IgD-negative memory B cell (primary cell): ENCODE measurements around the gene CENPP. TPM values are rescaled to one million over a fixed set of nuclear protein-coding genes. Genes with fewer than 3 reads are reported as not detected.

Experiments
- H3K27ac Mint-ChIP-seq, 3 donors: one replicate each; pipeline ENCODE4 v1.8.0; 2020 to 2022; ENCODE audit warnings: mild to moderate bottlenecking in 3 of 3, mixed read lengths in 3 of 3, moderate library complexity in 1 of 3
- H3K27me3 Mint-ChIP-seq: one replicate; pipeline ENCODE4 v1.8.0; 2021; ENCODE audit warnings: mixed read lengths
- H3K36me3 Mint-ChIP-seq: one replicate; pipeline ENCODE4 v1.8.0; 2020; ENCODE audit warnings: mild to moderate bottlenecking, mixed read lengths
- H3K4me1 Mint-ChIP-seq, 3 donors: one replicate each; pipeline ENCODE4 v1.8.0; 2020 to 2022; ENCODE audit warnings: mixed read lengths in 3 of 3, mild to moderate bottlenecking in 1 of 3
- H3K4me3 Mint-ChIP-seq, 4 donors: one replicate each; pipeline ENCODE4 v1.8.0; 2020 to 2022; ENCODE audit warnings: mild to moderate bottlenecking in 4 of 4, mixed read lengths in 4 of 4, moderate library complexity in 3 of 4
- H3K9me3 Mint-ChIP-seq, 3 donors: one replicate each; pipeline ENCODE4 v1.8.0; 2020 to 2021; ENCODE audit warnings: mixed read lengths in 3 of 3, mild to moderate bottlenecking in 1 of 3
- polyA plus RNA-seq: library from polyadenylated mRNA; unstranded; fragments of 300-500 nt; fragmentation: Illumina TruSeq; gene quantifications from one replicate; pipeline ENCODE4 v1.2.3, GENCODE V29; 2021

Gene CENPP
- polyA plus RNA-seq, 1 donor from 2014 or later = 1.9 TPM

- Mint-ChIP-seq H3K27me3 (no peaks in the 10 kb centered on the region), H3K4me3 (peak overlapping the region in 2 of 4 donors; percentile 58 to 65), H3K4me1 (peaks cover 33 to 42% (median 38%) of the 10 kb centered on the region in 3 donors), H3K36me3 (peaks cover 4% of the 10 kb centered on the region), H3K27ac (peak overlapping the region; percentile 4 to 59 (median 43)), H3K9me3 (no peaks in the 10 kb centered on the region)
Measured at GRCh38 chr9:92297611-92298010, 28.1 kb upstream of the CENPP start.

- H3K36me3 Mint-ChIP-seq = peaks cover 4% of the 10 kb centered on the region
- H3K9me3 Mint-ChIP-seq = no peaks in the 10 kb centered on the region
- H3K4me1 Mint-ChIP-seq = peaks cover 28 to 37% (median 34%) of the 10 kb centered on the region in 3 donors
Measured at GRCh38 chr9:92298036-92298435, 27.7 kb upstream of the CENPP start.

GRCh38 chr9:92299116-92299515 lies 26.6 kb upstream of the CENPP start:
- Mint-ChIP-seq H3K27me3 (no peaks in the 10 kb centered on the region), H3K9me3 (no peaks in the 10 kb centered on the region), H3K4me1 (peaks cover 19 to 32% (median 27%) of the 10 kb centered on the region in 3 donors), H3K4me3 (peak overlapping the region in 3 of 4 donors; percentile 11 to 87 (median 24)), H3K36me3 (peaks cover 4% of the 10 kb centered on the region), H3K27ac (peak overlapping the region in 2 of 3 donors; percentile 52 to 83)

More at GRCh38 chr9:92298036-92298435, 27.7 kb upstream of the CENPP start:
- Mint-ChIP-seq H3K27ac (peak overlapping the region; percentile 43 to 73 (median 59)), H3K27me3 (no peaks in the 10 kb centered on the region), H3K4me3 (peak overlapping the region in 1 of 4 donors; percentile 58)

GRCh38 chr9:92300936-92301335 lies 24.8 kb upstream of the CENPP start:
- no peaks in the 10 kb centered on the region for H3K9me3 Mint-ChIP-seq
- no peaks in the 10 kb centered on the region for H3K27me3 Mint-ChIP-seq
- no peak overlapping the region for H3K4me3 Mint-ChIP-seq
- H3K27ac Mint-ChIP-seq = no peak overlapping the region
- H3K36me3 Mint-ChIP-seq = peaks cover 4% of the 10 kb centered on the region
- H3K4me1 Mint-ChIP-seq = peaks cover 13 to 19% (median 19%) of the 10 kb centered on the region in 3 donors

GRCh38 chr9:92308893-92309292 lies 16.9 kb upstream of the CENPP start:
- peaks cover 9 to 19% (median 12%) of the 10 kb centered on the region in 3 donors for H3K4me1 Mint-ChIP-seq
- peaks cover 4% of the 10 kb centered on the region for H3K36me3 Mint-ChIP-seq
- no peaks in the 10 kb centered on the region for H3K9me3 Mint-ChIP-seq
- H3K27me3 Mint-ChIP-seq = no peaks in the 10 kb centered on the region
- H3K4me3 Mint-ChIP-seq = no peak overlapping the region
- H3K27ac Mint-ChIP-seq = peak overlapping the region in 1 of 3 donors; percentile 16

GRCh38 chr9:92310562-92310961 lies 15.2 kb upstream of the CENPP start:
- Mint-ChIP-seq H3K27ac (no peak overlapping the region), H3K4me1 (peaks cover 12 to 22% (median 14%) of the 10 kb centered on the region in 3 donors), H3K36me3 (peaks cover 4% of the 10 kb centered on the region), H3K4me3 (no peak overlapping the region), H3K27me3 (no peaks in the 10 kb centered on the region), H3K9me3 (no peaks in the 10 kb centered on the region)

GRCh38 chr9:92312887-92313623 lies 12.7 kb upstream of the CENPP start:
- peaks cover 12 to 22% (median 14%) of the 10 kb centered on the region in 3 donors for H3K4me1 Mint-ChIP-seq
- H3K36me3 Mint-ChIP-seq = peaks cover 6% of the 10 kb centered on the region
- H3K9me3 Mint-ChIP-seq = no peaks in the 10 kb centered on the region
- H3K4me3 Mint-ChIP-seq = no peak overlapping the region
- no peak overlapping the region for H3K27ac Mint-ChIP-seq
- no peaks in the 10 kb centered on the region for H3K27me3 Mint-ChIP-seq

GRCh38 chr9:92313624-92314012 lies 12.1 kb upstream of the CENPP start:
- Mint-ChIP-seq H3K27me3 (no peaks in the 10 kb centered on the region), H3K4me3 (no peak overlapping the region), H3K36me3 (peaks cover 9% of the 10 kb centered on the region), H3K4me1 (peaks cover 12 to 22% (median 14%) of the 10 kb centered on the region in 3 donors), H3K9me3 (no peaks in the 10 kb centered on the region), H3K27ac (no peak overlapping the region)

- Mint-ChIP-seq H3K36me3 (peaks cover 9% of the 10 kb centered on the region), H3K27ac (no peak overlapping the region), H3K4me1 (peaks cover 9 to 21% (median 9%) of the 10 kb centered on the region in 3 donors), H3K9me3 (no peaks in the 10 kb centered on the region), H3K4me3 (no peak overlapping the region), H3K27me3 (no peaks in the 10 kb centered on the region)
Measured at GRCh38 chr9:92315456-92315855, 10.3 kb upstream of the CENPP start.

- Mint-ChIP-seq H3K27me3 (no peaks in the 10 kb centered on the region), H3K27ac (peak overlapping the region in 2 of 3 donors; percentile 90 to 99), H3K9me3 (no peaks in the 10 kb centered on the region), H3K36me3 (peaks cover 2% of the 10 kb centered on the region), H3K4me3 (peak overlapping the region; percentile 96 to 100 (median 99)), H3K4me1 (peaks cover 16 to 23% (median 18%) of the 10 kb centered on the region in 3 donors)
Measured at GRCh38 chr9:92324431-92324830, 1.3 kb upstream of the CENPP start.

GRCh38 chr9:92324889-92325268 lies 874 bp upstream of the CENPP start:
- H3K27ac Mint-ChIP-seq = peak overlapping the region; percentile 90 to 99 (median 99)
- H3K4me1 Mint-ChIP-seq = peaks cover 16 to 23% (median 18%) of the 10 kb centered on the region in 3 donors

GRCh38 chr9:92325991-92326500 lies 293 bp downstream of the CENPP start:
- H3K27ac Mint-ChIP-seq = peak overlapping the region; percentile 90 to 99 (median 99)
- peaks cover 16 to 23% (median 18%) of the 10 kb centered on the region in 3 donors for H3K4me1 Mint-ChIP-seq
- peak overlapping the region; percentile 96 to 100 (median 99) for H3K4me3 Mint-ChIP-seq
- no peaks in the 10 kb centered on the region for H3K36me3 Mint-ChIP-seq
- H3K27me3 Mint-ChIP-seq = no peaks in the 10 kb centered on the region
- H3K9me3 Mint-ChIP-seq = no peaks in the 10 kb centered on the region

More at GRCh38 chr9:92324889-92325268, 874 bp upstream of the CENPP start:
- H3K4me3 Mint-ChIP-seq = peak overlapping the region; percentile 96 to 100 (median 99)
- no peaks in the 10 kb centered on the region for H3K27me3 Mint-ChIP-seq
- H3K36me3 Mint-ChIP-seq = peaks cover under 1% of the 10 kb centered on the region
- H3K9me3 Mint-ChIP-seq = no peaks in the 10 kb centered on the region

- Mint-ChIP-seq H3K9me3 (no peaks in the 10 kb centered on the region), H3K27me3 (no peaks in the 10 kb centered on the region), H3K36me3 (no peaks in the 10 kb centered on the region), H3K4me3 (peak overlapping the region; percentile 58 to 99 (median 98)), H3K27ac (peak overlapping the region in 1 of 3 donors; percentile 90), H3K4me1 (peaks cover 16 to 22% (median 18%) of the 10 kb centered on the region in 3 donors)
Measured at GRCh38 chr9:92327283-92327850, 1.6 kb downstream of the CENPP start.

GRCh38 chr9:92328225-92328624 lies 2.5 kb downstream of the CENPP start:
- Mint-ChIP-seq H3K27me3 (no peaks in the 10 kb centered on the region), H3K27ac (peak overlapping the region in 1 of 3 donors; percentile 90), H3K9me3 (no peaks in the 10 kb centered on the region), H3K36me3 (no peaks in the 10 kb centered on the region), H3K4me3 (peak overlapping the region in 1 of 4 donors; percentile 96), H3K4me1 (peaks cover 16 to 20% (median 18%) of the 10 kb centered on the region in 3 donors)

- Mint-ChIP-seq H3K27ac (no peak overlapping the region), H3K4me1 (peaks cover 0 to 1% (median 0%) of the 10 kb centered on the region in 3 donors), H3K27me3 (no peaks in the 10 kb centered on the region), H3K4me3 (no peak overlapping the region), H3K36me3 (no peaks in the 10 kb centered on the region), H3K9me3 (no peaks in the 10 kb centered on the region)
Measured at GRCh38 chr9:92332577-92333281, 7.0 kb downstream of the CENPP start.
